ENCODE measurements around the gene SUPT5H. TPM values are rescaled to one million over a fixed set of nuclear protein-coding genes. Genes with fewer than 3 reads are reported as not detected.

SUPT5H gene
- total and polyA plus RNA-seq, 2 of the 4 experiments (the other 2 are of a cell fraction), result 75.3 to 116 TPM

GRCh38 chr19:39489756-39490155, 44.4 kb downstream of the SUPT5H start:
- Histone ChIP-seq H2BK20ac (ENCODE audit: low read depth, low read length) (no peak overlapping the region), H3K4me1 (ENCODE audit: control insufficient read depth, insufficient read depth, low read length) (no peaks in the 10 kb centered on the region), H2BK5ac (ENCODE audit: low read depth, low read length, poor library complexity, severe bottlenecking) (no peak overlapping the region), H3K23ac (ENCODE audit: low read depth, low read length) (no peak overlapping the region), H4K91ac (ENCODE audit: insufficient read depth, low read depth, low read length) (no peak overlapping the region), H2AK5ac (ENCODE audit: low read depth, low read length) (no peak overlapping the region), H3K9me1 (ENCODE audit: insufficient read depth, low read length) (peaks cover 3% of the 10 kb centered on the region; the same call in 1 of the 2 replicates), H2BK15ac (ENCODE audit: low read depth, low read length) (no peak overlapping the region), H3K9ac (ENCODE audit: low read depth, low read length) (no peak overlapping the region), H4K20me1 (ENCODE audit: insufficient read depth, low read length) (no peaks in the 10 kb centered on the region), H3K18ac (ENCODE audit: low read depth, low read length) (no peak overlapping the region), H3K36me3 (ENCODE audit: control insufficient read depth, insufficient read depth, low read length) (peaks cover 41% of the 10 kb centered on the region), H4K8ac (ENCODE audit: low read depth in 2 of 2, low read length in 2 of 2) (no peak overlapping the region), H2AK9ac (replicated peaks; ENCODE audit: low read depth, low read length, poor library complexity) (no peak overlapping the region), H3K27me3 (ENCODE audit: control insufficient read depth, insufficient read depth, low read length) (no peaks in the 10 kb centered on the region), H3K56ac (ENCODE audit: extremely low read depth, insufficient read depth, low read length) (no peak overlapping the region), H3K79me1 (ENCODE audit: low read depth in 1 of 2, low read length in 2 of 2) (peaks cover 5 to 12% of the 10 kb centered on the region in 2 experiments; a peak in 2 of 4 replicates), H4K5ac (ENCODE audit: low read depth, low read length) (no peak overlapping the region), H3K14ac (replicated peaks; ENCODE audit: low read depth, low read length) (no peak overlapping the region), H3K27ac (ENCODE audit: insufficient read depth, low read length) (no peak overlapping the region), H3K4me3 (ENCODE audit: insufficient read depth, low read depth, low read length) (no peak overlapping the region), H2BK120ac (ENCODE audit: low read depth, low read length) (no peak overlapping the region), H3K4ac (ENCODE audit: low read depth, low read length) (no peak overlapping the region), H3K9me3 (ENCODE audit: control insufficient read depth, insufficient read depth, low read length) (no peaks in the 10 kb centered on the region), H2AFZ (replicated peaks; ENCODE audit: low read length, poor library complexity) (no peak overlapping the region), H3K4me2 (ENCODE audit: low read depth, low read length) (no peak overlapping the region)
- ATAC-seq (ENCODE audit: low read depth) (no peak), DNase-seq (no peak)
- BruUV-seq (replicated peaks), result no TSS peak
- intact Hi-C loops (cut with micrococcal nuclease), result no loop called here
- dilution Hi-C loops (cut with HindIII; ENCODE audit: low sequenced_read_pairs, unreplicated experiment), result no loop called here
- TF ChIP-seq ELK1 (IDR thresholded peaks at IDR 0.05; ENCODE audit: borderline replicate concordance, low read depth, low read length) (no peak), POLR2A (IDR thresholded peaks at IDR 0.05; ENCODE audit: low read depth, low read length) (no peak), MXI1 (IDR thresholded peaks at IDR 0.05; ENCODE audit: borderline replicate concordance, low read depth, low read length) (no peak), BHLHE40 (IDR thresholded peaks at IDR 0.05; ENCODE audit: low read depth, low read length) (no peak), CEBPB (IDR thresholded peaks at IDR 0.05; ENCODE audit: low read depth, low read length) (no peak), MAZ (IDR thresholded peaks at IDR 0.05; ENCODE audit: borderline replicate concordance, low read depth, low read length) (no peak), CHD1 (IDR thresholded peaks at IDR 0.05; ENCODE audit: low read depth, low read length) (no peak), NFE2L2 (IDR thresholded peaks at IDR 0.05; ENCODE audit: low read depth, low read length) (no peak), MAFK (IDR thresholded peaks at IDR 0.05; ENCODE audit: low read depth, low read length) (no peak), RCOR1 (IDR thresholded peaks at IDR 0.05; ENCODE audit: insufficient replicate concordance, low read length) (no peak), RAD21 (IDR thresholded peaks at IDR 0.05; ENCODE audit: low read length) (no peak), RFX5 (IDR thresholded peaks at IDR 0.05; ENCODE audit: low read depth, low read length) (no peak), FOS (IDR thresholded peaks at IDR 0.05; ENCODE audit: low read depth, low read length) (no peak), SMC3 (IDR thresholded peaks at IDR 0.05; ENCODE audit: low read depth, low read length) (no peak)
- TF ChIP-seq, protein P1, sequence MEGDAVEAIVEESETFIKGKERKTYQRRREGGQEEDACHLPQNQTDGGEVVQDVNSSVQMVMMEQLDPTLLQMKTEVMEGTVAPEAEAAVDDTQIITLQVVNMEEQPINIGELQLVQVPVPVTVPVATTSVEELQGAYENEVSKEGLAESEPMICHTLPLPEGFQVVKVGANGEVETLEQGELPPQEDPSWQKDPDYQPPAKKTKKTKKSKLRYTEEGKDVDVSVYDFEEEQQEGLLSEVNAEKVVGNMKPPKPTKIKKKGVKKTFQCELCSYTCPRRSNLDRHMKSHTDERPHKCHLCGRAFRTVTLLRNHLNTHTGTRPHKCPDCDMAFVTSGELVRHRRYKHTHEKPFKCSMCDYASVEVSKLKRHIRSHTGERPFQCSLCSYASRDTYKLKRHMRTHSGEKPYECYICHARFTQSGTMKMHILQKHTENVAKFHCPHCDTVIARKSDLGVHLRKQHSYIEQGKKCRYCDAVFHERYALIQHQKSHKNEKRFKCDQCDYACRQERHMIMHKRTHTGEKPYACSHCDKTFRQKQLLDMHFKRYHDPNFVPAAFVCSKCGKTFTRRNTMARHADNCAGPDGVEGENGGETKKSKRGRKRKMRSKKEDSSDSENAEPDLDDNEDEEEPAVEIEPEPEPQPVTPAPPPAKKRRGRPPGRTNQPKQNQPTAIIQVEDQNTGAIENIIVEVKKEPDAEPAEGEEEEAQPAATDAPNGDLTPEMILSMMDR (conservative IDR thresholded peaks at IDR 0.05; ENCODE audit: low read depth, low read length), result no peak
- TF ChIP-seq, protein P2, sequence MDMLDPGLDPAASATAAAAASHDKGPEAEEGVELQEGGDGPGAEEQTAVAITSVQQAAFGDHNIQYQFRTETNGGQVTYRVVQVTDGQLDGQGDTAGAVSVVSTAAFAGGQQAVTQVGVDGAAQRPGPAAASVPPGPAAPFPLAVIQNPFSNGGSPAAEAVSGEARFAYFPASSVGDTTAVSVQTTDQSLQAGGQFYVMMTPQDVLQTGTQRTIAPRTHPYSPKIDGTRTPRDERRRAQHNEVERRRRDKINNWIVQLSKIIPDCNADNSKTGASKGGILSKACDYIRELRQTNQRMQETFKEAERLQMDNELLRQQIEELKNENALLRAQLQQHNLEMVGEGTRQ (IDR thresholded peaks at IDR 0.05; ENCODE audit: low read depth, low read length), result no peak
- WGBS, 2 experiments (ENCODE audit: extremely low coverage in 2 of 2, insufficient read length in 1 of 2), result 100% methylated on average over 3 of the region's 10 CpGs; no CpG with 5 or more reads in 1 of the 2 experiments
- in situ Hi-C loops (cut with MboI; ENCODE audit: low sequenced_read_pairs), result no loop called here
- POLR2A ChIA-PET (ENCODE audit: unreplicated experiment), result no interaction called here
- CTCF ChIA-PET, result interaction anchor here (1.4 kb wide), 1 partner anchor 13 kb away, joined by 4 read pairs; no protein-coding TSS in a partner anchor
